Raji (cell line): ENCODE measurements around the gene ADCY7.

ENCODE experiments used
- POLR2A ChIP-seq: IDR thresholded peaks from 2 replicates; pipeline ENCODE4 v1.6.1; 2011; ENCODE audit warnings: low read depth, low read length, control low read depth; ENCODE audit not compliant: insufficient read depth

The ADCY7 gene

GRCh38 chr16:50281391-50282009 lies 15.1 kb downstream of the ADCY7 start:
- no peak for TF ChIP-seq POLR2A

GRCh38 chr16:50282010-50282538 lies 15.7 kb downstream of the ADCY7 start:
- TF ChIP-seq POLR2A, result no peak

GRCh38 chr16:50282955-50283631 lies 16.7 kb downstream of the ADCY7 start:
- no peak for TF ChIP-seq POLR2A

- TF ChIP-seq POLR2A, result no peak
Observed at GRCh38 chr16:50284131-50284911, 18.0 kb downstream of the ADCY7 start.

GRCh38 chr16:50285406-50286003 lies 19.2 kb downstream of the ADCY7 start:
- TF ChIP-seq POLR2A, result no peak

- no peak for TF ChIP-seq POLR2A
Observed at GRCh38 chr16:50286681-50287080, 20.3 kb downstream of the ADCY7 start.

GRCh38 chr16:50288026-50288425 lies 21.7 kb downstream of the ADCY7 start:
- TF ChIP-seq POLR2A, result no peak

GRCh38 chr16:50288920-50289319 lies 22.6 kb downstream of the ADCY7 start:
- no peak for TF ChIP-seq POLR2A

GRCh38 chr16:50289950-50290764 lies 23.8 kb downstream of the ADCY7 start:
- TF ChIP-seq POLR2A, result no peak

- no peak for TF ChIP-seq POLR2A
Observed at GRCh38 chr16:50290856-50291255, 24.5 kb downstream of the ADCY7 start.

- no peak for TF ChIP-seq POLR2A
Observed at GRCh38 chr16:50291719-50292565, 25.6 kb downstream of the ADCY7 start.

- TF ChIP-seq POLR2A, result no peak
Observed at GRCh38 chr16:50292566-50292948, 26.2 kb downstream of the ADCY7 start.

- TF ChIP-seq POLR2A, result no peak
Observed at GRCh38 chr16:50293041-50293783, 26.9 kb downstream of the ADCY7 start.
